HS-5 (cell line): ENCODE results near the gene GNB1L.
"Not testable (repeated sequence)": the region's sequence is repeated elsewhere in the genome, so short reads cannot be mapped to it uniquely, and the experiment has no call there.

ENCODE experiments used
- DNase-seq: peaks from one replicate; pipeline ENCODE4 v3.0.0-alpha.2; 2012; ENCODE audit warnings: low read depth

GNB1L gene

DNA sequence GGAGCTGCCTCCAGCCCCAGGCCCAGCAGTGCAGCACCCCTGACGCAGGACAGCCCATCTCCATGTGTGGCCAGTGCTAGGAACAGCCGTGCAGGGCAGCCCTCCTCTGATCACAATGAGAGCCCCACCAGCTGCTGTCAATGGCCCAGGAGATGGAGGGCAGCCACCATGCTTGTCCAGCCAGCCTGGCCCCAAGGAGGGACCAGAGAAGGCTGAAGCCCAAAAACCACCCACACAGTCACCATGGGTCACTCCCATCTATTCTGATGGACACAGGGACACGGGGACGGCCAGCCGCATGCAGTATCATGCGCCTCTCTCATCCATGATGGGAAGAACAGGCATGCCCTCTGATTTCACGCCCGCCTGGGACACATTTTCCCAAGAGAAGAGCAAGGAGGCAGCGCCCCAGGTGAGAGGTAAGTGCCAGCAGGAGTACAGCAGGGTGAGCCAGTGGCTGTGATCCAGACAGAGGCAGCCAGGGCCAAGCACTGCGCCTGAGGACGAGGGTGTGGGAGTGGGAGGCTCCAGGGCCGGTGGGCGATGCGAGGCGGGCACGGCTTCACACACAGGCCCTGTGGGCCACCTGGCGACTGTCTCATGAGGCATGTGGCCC lies 33.6 kb upstream of the GNB1L start:
- no peak for DNase-seq

DNA sequence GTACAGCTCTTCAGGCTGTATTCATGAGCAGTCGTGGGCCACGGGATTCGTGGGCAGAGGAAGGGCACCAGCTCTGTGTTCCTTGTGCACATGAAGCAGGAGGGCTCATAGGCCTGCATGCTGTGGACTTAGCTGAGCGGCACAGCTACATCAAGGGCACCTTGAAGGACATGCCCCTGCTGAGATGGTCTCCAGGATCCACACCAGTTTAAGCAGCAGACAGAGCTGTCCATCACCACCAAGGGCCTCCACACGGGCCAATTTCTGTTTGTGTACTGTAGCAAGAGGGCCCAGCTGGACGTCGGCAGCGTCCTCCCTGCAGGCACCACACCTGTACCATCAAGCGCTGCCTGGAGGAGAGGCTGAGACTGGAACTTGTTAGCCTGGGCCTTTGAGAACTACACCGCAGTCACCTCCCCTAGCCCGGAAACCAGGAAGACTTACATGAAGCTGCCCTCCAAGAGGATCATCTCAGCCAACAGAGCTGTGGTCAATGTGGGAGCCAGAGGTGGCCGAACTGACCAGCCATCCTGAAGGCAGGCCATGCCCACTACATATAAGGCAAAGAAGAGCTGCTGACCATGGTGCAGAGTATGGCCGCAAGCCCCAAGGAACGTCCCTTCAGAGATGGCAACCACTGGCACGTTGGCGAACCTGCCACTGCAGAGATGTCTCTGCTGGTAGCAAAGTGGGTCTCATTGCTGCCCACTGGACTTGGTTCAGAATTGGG lies 32.7 kb upstream of the GNB1L start:
- no peak for DNase-seq

DNA sequence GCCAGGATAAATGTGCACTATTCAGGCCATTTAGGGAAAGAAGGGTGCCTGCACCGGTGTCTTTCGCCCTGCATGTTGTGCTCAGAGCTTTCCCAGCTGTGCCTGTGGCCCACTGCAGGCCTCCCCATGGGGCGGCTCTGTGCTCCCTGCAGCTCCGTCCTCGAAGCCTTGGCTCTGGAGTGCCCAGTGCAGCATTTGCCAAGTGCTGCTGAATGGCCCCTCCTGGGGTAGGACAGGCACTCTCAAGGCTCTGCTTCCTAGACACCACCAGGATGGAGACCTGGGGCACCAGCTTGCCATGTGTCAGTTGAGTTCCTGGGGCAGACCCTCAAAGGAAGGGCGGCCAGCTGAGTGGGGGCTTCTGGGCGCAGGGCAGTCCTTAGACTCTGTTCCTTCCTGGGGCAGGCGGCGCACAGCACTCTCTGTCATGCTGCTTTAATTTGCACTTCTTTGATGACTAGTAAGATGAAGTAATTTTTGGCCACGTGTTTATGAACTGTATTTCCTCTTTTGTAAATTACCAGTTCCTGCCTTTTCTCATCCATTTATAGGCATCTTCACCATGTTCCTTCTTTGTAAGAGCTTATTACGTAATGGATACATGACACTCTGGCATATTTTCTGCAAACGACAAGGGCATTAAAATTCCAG lies 32.1 kb upstream of the GNB1L start:
- DNase-seq = peak; percentile 85

DNA sequence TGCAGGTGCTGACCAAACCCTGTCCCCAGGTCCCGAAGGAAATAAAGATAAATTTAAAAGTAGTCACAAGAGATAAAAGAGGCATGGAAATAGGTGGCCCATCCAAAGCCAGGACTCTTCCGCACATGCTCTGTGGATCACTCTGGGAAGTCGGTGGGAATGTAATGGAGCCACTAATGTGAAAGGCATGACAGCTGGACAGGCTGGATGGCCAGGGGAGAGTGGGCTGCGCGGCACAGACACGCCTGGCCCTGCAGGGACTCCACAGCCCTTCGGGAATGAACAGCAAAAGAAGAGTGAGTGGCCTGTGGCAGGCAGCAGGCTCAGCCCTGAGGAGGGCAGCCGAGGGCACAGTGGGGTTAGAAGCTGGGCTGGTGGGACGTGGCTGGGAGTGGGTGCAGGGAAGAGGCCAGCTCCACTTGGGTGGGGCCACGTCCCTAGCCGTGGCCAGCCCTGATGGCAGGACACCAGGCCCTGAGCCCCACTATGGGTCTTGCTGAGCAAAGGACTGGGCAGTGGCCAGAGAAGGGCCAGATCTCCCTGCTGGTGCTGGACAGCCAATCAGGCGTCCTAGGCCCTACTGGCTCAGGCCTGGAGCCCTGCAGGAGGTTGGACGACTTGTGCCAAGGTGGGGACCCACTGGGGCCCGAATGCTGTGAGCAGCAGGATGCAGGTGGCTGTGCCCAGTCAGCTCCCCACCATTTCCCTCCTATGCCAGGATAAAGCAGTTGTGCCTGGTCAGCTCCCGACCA lies 31.3 kb upstream of the GNB1L start:
- DNase-seq = no peak

DNA sequence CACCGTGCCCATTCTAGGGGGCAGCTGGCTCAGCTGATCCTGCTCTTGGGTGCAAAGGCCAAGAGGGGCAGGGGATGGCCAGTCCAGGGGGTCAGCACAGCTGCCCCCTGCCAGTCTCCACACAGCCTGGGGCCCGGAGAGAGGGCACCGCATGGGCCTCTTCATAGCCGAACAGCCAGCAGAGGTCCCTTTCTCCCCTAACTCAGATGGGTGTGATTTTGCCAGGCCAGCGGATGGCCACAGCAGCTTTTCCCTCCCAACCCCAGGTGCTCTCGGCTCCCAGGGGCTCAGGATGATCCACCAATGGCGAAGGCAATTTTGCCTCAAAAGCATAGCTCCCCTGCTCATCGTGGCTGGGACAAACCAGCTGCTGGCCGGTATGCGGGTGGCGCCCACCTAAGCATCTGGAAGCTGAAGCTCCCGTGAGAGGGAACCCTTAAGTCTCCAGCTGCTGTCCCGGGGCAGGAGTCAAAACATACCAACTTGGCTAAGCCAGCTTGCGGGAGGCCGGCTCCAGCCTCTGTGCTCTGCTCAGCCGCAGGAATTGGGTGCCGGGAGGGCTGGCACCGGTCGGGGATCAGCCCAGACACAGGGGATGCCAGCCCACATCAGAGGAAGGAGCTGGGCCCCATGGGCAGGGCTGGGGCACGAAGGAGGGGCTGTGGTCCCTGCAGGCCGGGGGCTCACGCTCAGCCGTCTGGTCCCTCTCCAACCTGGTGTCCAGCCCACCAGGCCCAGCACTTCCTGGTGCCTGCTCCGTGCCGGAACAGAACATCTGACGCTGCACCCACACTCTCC lies 30.5 kb upstream of the GNB1L start:
- DNase-seq = no peak

DNA sequence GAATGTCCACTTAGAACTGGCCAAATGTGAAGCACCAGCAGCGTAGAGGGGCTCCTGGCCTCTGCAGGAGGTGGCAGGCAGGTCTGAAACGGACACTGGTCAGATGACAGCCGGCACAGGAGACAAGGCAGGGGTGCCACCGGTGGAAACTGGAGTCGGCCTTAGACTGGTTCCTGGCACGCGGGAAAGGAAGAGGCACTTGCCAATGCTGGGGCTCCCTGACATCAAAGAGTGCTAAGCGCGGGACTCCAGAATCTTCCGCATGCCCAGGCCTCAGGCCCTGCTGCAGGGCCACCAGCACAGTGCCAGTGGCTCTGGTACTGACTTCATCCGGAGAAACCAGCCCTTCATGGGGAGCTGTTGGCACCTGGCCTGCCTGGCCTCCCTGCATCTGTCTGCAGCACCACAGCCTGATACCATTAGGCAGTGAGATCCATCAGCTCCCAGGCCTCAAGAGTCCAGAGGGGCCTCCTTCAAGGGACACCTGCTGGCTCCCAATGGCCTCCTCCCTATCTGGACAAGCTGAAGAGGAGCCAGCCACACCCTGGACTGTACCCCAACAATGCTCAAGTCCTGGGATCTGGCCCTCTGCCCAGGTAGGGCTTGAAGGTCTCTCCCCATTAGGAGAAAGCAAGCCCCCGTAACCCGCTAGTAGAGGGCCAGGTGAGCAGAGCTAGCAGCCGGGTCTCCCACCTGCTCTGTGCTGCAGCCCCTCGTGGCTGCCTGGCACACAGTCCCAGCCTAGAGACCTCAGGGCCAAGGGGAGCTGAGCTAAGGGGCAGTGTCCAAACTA lies 29.7 kb upstream of the GNB1L start:
- no peak for DNase-seq

DNA sequence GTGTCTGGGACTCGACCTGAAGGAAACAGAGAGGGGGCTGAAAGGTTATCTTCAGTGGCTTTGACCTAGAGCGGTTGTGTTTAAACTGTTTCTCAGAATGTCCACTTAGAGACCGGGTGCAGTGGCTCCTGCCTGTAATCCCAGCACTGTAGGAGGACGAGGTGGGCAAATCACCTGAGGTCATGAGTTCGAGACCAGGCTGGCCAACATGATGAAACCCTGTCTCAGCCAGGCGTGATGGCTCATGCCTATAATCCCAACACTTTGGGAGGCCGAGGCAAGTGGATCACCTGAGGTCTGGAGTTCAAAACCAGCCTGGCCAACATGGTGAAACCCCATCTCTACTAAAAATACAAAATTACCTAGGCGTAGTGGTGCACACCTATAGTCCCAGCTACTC lies 28.8 kb upstream of the GNB1L start:
- not testable (repeated sequence) for DNase-seq

DNA sequence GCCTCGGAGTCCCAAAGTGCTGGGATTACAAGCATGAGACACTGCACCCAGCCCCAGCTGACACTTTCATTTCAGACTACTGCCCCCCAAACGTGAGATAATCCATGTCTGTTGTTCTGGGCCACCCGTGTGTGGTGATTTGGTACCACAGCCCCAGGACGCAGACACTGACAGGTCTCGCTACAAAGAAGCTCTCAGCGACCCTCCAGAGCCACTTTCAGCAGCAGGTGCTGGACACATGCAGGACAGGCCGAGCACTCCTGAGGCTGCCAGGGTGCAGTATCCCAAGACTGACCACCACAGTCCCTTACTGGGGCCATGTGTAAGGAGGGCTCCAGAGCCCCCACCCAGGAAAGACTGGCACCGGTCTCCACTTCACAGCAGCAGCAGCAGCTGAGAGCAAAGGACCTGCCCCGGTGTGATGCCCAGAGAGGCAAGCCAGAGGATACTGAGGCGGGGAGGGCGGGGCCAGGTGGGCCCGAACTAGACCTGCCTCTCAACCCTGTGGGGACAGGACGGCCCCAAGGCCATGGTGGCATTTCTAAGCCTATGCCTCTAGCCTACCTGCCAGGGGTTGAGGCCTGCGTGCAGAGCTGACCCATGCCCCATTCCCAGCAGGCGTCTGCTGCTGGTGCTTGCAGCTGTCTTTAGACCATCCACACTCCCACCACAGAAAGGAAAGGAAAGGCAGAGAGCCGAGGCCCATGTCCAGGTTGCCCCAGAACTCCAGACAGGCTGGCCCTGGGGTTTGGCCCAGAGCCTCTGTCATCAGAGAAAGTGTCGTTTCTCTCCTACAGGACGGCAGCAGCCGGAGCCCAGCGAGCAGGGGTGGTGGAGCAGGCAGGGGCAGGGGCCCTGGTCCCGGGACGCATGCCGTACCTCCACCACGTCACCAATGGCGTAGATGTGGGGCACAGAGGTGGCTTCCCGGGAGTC lies 28.0 kb upstream of the GNB1L start:
- no peak for DNase-seq

DNA sequence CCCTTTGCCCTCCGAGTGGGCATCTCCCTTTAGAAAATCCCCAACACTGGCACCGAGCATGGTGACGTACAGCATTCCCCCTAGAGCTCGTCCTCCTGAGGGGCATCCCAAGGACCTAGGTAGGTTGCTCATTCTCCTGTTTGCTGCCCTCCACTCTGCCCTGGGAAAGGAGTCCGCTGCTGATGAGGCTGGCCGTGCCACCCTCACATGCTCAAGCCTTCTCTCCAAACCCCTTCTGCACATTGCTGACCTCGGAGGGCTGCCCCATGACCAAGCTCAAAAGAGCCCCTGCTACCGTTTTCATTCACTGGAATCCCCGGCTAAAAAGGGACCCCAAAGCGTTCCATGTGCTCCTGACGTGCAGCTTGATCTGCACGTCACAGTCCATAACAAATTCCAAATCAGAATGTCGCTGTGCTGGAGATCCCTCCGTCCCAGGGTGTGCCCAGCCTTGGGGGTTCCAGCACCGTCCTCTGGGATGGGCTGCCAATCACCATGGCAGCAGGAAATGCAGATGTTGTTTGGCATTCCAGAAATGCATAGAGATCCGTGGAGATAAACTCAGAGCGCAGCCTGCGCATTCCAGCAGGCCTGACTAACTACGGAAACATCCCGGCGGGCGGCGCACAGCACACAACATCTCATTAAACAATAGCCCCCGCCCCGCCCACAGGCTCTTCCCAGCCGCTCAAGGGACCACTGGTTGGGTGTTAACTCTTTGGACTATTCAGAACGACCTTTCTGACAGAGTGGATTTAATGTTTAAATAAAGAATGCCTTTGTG lies 26.3 kb upstream of the GNB1L start:
- peak; percentile 95 for DNase-seq

DNA sequence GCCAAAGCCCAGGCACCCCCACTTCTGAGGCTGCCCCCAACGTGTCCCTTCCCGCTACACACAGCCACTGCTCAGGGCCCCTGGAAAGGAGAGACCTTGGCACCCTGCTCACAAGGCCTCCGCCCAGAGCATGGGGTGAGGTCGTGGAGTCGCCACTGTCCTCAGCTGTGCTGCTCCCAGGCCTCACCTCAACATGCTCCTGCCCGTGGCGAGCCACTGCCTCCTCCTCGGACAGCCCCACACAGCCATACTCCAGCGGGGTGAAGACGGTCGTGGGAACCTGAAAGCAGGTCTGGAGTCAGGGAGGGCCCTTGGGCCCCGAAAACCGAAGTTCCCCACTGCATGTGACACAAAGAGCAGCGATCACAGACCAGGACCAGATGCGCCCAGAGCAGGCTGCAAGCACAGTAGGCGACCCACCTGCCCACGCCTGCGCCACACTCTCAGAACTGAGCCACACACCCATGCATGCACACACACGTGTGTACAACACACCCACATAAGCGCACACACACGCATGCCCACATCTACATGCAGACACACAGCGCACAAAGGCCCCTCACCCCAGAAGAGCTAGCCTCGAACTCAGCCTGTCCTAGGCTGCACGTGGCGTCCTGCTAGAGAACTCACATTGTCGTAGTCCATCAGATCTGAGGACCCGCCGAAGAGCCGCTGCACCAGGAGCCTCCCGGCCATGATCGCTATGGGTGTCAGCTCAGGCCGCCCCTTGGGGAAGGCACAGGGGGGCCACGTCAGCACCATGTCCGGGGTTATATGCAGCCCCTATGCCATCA lies 25.5 kb upstream of the GNB1L start:
- DNase-seq = no peak

DNA sequence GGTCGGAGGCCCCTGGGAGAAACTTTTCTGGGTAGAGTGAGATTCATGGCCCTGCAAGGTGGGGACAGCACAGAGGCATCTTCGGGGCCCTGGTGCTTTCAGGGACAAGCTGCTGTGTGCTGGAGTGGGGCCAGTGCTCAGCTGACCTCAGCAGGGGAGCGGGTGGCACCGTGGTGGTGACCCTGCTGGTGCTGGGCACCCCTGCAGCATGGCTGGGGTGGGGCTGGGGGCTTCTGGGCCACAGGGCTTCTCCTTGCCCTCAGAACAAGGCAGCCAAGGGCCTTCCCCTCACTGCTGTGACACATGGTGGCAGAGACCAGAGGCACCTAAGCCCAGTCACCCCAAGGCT lies 24.9 kb upstream of the GNB1L start:
- no peak for DNase-seq

DNA sequence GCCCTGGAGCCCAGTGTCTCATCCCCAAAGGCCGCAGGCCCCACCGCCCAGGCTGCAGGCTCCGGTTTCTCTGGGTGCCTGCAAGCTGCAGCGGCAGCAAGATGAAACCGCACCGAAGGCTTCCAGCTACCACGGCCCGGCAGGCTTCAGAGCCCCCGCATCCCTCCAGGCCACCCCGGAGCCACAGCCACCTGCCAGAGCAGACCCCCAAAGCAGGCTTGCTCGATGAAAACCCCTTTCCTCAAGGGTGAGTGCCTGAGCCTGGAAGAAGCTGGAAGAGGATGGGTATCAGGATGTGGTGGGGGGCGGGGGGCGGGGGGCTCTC lies 24.5 kb upstream of the GNB1L start:
- DNase-seq = no peak

DNA sequence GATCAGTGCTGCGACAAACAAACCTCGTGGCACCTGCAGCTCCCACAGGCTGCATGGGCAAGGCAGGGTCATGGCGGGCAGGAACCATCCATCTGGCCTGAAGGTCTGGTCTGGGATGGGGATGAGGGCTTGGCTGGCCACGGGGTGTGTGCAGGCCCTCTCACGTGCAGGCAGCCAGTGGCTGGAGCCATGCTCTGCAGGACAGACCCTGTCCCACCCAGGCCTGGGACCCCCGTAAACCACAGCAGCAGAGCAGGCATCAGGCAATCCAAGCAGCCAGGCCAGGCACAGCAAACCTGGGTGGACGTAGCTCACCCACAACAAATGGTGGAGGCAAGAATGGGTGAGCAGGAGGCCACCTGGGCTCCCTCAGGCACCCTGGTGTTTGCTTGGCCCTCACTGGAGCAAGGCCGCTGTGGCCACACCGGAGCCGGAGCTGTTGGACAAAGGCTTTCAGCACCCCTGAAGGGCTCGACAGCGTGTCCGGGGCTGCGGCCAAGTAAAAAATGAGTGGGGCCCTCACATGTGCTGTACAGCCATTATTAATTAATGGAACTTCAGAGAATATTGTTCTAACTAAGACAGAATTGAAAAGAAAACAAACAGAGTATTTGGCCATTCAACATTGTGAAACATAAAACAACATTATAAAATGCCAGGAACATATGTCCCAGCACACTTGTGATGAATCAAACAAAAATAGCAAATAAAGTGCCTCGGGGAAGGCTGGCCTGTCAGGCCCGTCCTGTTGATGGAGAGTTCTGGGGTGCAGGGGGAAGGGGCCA lies 24.0 kb upstream of the GNB1L start:
- no peak for DNase-seq

DNA sequence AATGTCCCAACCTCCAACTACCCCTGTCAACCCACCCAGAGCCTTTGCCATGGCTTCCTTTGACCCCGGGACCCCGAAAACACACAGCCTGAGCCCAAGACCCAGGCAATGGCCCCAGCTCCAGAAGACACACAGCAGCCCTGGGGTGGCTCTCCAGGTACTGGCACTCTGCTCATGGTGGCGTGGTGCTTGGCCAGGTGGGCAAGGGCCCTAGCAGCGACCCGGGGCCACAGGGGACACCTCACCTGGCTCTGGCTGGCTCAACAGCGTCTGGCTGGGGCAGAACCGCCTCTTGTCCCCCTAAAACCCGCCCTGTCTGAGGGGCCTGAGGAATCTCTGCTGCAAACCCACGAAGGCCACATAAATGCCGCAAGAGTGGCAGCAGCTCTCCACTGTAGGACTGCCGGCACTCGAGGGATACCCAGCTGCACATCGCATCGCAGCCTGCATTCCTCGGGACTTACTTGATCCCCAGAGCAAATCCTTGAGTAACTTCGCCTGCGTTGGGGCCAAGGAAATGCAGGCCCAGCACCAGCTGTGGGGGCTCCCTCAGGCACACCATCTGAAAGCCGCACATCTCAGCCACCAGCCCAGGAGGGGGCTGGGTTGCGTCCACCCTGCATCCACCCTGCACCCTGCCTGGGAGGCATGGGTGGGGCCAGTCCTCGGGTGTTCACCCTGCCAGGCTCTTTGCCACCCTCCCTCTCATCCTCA lies 23.1 kb upstream of the GNB1L start:
- no peak for DNase-seq

DNA sequence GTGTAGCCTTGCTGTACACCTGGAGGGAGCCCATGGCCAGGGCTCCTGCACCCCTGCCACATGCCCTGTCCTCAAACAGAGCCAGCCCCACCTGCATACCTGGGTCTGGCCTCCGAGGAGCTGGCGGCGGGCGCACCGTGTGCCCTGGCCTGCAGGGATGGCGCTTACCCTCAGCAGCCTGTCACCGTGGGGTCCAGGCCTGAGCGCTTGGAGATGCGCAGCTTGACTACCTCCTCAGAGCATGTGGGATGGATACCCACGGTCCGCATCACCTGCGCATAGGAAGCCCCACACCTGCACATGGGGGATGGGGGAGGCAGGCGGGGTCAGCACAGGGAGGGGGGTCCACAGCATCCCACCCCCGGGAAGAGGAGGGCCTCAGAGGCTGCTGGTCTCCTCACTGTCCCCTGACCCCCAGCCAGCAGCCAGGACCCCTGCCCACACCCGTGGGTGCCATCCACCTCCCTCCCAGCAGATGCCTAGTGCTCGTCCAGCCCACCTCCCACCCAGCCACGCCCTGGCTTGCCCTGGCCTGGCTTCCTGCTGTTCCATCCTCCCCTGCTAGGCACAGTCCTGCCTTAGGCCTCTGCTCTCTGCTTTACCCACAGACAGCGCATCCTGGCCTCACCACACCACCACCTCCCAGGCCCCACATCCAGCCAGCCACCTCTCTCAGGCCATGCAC lies 22.4 kb upstream of the GNB1L start:
- DNase-seq = no peak

DNA sequence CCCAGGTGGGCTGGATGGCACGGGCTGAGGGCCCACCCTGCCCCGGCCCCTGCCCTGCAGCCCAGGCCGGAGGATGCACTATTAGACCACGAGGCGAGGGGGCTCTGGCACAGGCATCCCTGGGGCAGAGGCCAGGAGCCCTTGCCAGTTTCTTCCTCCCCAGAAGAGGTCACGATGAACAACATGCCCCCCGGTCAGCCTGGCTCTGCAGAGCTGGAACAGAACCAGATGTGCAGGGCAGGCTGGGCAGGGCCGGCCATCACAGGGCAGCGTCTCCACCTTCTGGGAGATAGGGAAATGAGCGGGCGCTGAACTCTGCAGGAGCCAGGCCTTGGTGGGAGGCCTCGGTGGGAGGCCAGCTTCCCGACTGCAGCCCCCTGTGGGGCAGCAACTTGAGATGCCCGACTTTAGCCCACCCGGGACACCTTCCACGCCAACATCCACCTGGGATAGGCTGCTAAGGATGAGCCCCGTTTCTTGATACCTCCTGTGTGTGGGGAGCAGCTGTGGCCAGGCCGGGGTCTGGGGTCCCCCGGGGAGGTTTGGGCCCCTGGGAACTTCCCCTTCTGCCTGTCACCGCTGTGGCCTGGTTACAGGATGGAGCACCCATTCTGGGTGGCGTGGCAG lies 21.8 kb upstream of the GNB1L start:
- no peak for DNase-seq
